HG02623 (cell line): ENCODE measurements around the gene ABHD15.

Experiments used
- ATAC-seq: cut with Tn5 transposase; IDR thresholded peaks from one replicate; pipeline ENCODE4 v1.9.1; 2021; ENCODE audit warnings: moderate library complexity; ENCODE audit not compliant: unreplicated experiment

ABHD15 gene

DNA sequence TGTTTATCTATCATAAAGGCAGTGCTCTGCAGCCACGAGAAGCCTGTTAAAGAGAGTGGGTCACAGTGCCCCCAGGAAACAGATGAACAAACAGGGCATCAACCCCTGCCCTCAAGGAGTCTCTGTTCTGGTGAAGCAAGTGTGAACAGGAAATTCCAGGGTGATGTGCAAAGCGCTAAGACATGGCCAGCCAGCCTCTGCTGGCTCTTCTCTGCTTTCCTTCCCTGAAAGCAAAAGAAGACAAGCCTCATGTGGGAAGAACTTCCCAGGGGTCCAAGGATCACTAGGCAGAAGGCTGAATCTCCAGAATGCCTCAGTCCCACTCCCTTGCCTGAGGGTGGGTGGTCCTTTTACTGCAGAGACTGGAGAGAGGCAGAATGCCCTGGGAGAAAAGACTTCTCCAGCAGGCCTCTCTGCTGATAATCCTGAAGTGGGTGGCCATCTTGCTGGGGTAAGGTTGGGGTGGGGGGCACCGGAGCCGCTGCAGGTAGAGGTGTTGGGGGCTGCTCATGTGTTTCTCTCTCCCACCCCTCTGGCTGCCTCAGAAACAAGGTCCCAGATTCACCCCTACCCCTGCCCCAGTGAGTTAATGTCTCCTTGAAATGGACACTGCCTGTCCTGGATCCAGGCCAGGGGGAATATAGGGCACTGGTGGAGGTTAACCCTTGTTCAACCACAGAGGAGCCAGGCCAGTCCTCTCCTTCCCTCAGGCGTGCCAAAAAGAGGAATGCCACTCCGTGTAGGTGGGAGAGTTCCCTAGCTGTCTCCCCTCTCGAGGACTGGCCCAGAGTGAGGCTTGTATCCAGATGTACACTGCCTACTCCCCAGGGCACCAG, 28.5 kb upstream of the ABHD15 start:
- ATAC-seq = no peak

DNA sequence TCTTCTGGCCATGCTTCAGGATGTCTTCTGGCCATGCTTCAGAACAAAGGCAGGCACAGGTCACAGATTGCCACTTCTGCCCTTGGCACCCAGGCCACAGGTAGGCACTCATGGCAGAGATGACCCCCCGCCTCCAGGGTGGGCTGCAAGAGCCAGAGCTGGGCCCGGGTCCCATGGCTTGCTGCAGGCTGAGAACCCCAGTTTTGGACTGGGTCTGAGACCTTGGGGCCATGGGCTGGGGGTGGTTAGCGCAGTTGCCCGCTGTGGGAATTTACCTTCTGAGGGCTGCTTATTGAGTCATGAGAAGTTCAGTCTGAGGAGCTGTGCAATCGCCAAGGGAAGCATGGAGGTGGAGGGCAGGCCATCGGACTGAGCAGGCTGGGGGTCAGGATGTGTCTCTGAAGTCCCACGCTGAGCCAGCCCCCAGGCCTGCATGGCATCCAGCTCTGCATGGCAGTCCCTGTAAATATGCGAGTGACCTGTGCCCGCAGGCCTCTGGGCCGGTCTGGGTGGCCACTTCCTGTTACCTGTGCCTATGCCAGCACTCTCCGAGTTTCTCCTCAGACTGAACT, 27.8 kb upstream of the ABHD15 start:
- ATAC-seq = no peak

DNA sequence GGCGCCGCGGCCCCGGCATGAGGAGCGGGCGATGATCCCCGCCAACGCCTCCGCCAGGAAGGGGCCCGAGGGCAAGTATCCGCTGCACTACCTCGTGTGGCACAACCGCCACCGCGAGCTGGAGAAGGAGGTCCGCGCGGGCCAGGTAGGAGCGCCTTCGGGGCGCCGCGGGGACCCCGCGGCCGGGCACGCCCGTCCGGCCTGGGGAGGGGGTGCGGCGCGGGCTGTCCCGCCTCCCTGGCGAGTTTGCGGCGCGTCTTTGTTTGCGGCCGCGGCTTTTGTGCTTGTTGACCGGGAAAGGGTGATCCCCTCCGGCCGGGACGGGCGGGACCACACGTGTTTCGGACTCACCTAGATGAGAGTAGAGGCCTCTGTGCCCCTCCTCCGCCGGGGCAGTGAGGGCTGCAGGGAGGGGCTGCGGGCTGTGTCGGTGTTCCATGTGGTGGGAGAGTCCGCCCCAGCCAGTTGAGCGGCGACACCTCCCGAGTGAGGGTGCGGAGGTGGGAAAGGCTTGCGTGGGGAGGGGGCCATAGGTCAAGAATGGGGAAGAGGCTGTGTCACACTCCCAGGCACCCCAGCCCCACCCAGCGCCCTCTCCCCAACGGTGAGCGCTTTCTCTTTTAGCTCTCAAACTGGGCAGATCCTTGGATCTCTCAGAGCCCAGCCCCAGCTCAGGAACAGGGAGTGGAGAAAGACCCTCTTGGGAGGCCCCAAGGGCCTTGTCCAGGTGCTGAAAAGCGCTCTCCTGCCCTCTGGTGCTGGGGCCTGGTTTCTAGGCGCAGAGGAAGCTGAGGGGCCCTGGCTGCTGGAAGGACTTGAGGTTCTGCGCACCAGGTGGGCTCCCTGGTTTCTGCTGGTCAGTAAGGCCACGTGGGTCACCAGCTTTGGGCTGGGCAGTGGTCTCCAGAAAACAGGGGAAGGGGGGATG, 27.0 kb upstream of the ABHD15 start:
- ATAC-seq = no peak

DNA sequence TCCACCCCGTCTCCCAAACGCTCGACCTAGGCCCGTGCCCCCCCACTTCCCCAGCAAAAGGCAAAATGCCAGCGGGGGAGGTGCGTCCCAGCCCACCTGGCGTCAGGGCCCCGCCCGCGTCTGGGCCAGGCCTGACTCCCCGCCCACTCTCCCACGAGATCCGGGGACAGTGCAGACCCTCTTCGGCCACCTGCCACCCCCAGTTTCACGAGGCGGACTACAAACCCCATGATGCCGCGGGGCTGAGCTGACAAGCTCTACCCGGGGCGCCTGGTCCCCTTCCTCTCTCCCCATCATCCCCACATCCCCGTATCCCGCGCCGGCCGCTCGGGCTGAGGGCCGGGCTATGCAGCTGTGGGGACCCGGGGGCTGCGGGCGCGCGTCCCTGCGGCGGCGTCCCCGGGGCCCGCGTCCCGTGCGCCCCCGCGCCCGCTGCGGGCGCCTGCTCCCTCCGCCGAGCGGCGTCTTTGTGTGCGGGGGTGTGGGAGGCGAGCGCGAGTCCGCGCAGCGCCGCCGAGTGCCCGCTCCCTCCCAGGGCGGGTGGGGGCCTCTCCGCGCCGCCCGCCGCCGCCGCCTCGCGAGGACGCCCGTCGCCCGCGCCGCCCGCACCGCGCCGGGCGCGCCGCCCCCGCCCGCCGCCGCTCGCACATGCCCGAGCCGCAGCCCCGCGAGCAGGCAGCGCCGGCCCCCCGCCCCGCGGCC, 26.2 kb upstream of the ABHD15 start, which contains the start of gene ANKRD13B:
Gene ANKRD13B (plus strand): TSS at position 283 of the 702 bp plus-strand sequence. CDS start 490 bp downstream, outside the sequence.
- ATAC-seq = no peak

DNA sequence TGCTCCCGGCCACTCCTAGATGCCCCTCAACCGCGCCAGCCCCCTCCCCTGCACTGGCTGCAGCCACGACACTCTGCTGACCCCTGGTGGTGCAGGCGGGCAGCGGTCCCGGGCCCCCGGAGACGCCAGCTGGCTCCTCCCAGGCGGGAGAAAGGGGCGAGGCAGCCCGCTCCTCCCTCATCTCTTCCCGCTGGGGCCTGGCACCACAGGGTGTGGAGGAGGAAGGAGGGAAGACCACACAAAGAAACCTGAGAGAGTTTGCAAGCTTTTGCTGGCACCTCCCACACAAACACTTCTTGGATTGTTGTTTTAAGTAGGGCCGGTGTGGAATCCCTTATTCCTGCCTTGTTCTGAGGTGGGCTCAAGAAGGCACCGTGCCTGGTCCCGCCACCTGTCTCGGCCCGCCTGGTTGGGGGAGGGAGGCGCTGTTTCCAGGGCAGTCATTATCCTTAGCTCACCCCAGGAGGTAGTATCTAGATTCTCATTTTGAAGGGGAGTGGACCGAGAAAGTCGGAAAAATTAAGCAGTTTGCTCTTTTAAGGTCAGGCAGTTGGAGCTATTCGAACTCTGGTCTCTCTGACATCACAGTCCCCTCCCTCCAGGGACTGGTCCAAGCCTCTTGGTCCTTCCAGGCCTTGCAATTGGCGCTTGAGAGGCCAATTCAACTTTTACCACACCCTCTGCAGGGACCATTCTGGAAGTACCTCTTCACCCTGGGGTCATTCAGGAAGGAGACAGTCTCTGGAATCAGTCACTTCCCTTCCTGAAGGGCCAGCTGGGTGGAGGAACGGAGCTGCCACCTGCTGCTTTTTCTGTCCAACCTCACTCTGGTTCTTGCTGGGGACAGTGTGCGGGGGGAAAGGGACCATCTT, 25.1 kb upstream of the ABHD15 start:
- no peak for ATAC-seq

DNA sequence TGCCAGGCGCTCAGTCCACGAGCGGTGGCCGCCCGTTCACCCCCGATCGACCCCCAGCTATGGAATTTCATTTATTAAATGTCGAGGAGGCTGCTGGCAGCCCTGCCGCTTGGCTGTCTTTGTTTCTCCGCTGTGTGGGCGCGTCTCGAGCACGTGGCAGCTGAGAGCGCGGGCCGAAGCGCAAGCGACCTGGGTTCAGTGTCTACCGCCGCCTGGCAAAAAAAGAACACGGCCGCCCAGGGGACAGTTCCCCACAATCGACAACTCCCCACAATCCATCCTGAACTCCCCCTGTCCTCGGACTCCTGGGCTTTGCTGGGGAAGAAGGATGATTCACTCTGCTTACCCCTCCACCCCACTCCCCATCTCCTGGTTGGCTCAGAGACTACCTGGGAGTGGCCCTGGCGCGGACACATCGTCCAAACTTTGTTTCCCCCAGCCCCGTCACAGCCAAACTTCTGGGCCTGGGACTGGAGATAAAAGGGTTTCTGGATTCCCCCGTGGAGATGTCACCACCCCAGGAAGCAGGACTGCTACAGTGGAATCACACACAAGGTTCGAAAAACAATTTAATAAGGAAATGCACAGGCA, 24.4 kb upstream of the ABHD15 start:
- ATAC-seq = no peak

DNA sequence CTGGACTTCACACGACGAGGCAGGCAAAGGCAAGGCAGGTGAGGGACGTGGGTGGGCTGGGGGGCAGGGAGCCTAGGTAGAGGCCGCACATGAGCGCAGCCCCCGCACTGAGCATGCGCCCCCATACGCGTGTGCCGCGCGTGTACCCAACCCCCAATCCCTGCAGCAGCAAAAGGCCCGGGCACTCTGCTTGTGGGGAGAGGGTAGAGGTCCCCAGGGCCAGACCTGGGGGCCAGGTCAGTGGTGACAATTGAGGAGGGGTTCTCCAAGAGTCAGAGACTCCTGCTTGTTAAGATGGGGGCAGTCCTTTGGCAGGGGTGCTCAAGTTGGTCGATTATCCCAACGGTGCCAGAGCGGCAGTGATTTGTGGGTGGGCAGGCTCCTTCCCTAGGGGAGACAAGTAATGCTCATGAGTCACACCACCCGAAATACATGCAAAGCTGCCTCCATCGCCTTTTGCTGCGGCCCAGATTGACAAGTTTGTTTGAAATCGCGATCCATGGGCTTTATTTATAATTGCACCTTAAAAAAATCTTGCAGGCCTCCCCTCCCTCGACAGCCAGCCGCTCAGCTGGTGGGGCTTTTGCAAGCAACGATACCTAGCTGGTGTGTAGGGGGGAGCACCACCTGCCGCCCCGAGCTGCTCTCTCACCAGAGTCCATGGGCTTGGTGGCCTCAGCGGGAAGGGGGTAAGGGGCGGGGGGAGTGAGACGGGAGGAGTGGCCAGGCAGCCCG, 23.7 kb upstream of the ABHD15 start:
- no peak for ATAC-seq

DNA sequence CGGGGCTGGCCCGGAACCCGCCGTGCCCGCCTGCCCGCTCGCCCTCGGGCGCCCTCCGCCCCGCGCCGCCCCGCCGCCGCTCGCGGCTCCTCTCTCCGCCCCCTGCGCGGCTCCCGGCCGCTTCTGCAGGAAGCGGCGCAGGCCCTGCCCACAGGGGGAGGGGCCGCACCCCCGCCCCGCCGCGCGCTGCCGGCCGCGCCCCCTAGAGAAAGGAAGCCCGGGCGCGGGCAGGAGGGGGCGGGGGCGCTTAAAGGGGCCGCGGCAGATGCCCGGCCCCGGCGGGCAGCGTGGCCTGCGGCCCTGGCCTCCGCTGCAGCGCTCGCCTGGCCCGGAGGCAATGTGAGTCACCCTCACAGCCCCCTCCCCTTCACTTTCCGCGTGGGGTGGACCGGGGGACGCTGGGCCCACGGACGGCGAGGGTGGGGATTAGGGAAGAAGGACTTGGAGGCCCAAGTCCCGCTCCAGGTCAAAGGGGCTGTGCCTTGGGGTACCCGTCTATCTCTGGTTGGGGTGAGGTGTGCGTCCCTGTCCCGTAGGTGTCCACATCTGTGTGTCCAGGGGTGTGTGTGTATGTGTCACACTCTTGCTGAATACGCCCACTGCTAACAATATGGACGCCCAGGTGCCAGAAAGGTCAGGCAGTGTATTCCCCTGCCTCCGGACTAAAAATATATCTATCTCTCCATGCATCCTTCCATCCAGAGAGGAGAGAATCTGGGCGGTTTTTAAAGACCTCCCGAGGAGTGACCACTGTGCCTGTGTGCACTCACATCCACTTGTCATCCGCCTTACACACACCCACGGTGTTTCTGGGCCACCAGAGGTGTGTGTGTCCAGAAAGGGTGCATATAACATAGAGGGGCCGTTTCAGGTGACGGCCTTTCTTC, 22.9 kb upstream of the ABHD15 start, which contains the start of gene GIT1:
Gene GIT1 (minus strand): TSS at position 125 of the 887 bp plus-strand sequence. CDS start 270 bp downstream, outside the sequence.
- peak; percentile 64 for ATAC-seq

DNA sequence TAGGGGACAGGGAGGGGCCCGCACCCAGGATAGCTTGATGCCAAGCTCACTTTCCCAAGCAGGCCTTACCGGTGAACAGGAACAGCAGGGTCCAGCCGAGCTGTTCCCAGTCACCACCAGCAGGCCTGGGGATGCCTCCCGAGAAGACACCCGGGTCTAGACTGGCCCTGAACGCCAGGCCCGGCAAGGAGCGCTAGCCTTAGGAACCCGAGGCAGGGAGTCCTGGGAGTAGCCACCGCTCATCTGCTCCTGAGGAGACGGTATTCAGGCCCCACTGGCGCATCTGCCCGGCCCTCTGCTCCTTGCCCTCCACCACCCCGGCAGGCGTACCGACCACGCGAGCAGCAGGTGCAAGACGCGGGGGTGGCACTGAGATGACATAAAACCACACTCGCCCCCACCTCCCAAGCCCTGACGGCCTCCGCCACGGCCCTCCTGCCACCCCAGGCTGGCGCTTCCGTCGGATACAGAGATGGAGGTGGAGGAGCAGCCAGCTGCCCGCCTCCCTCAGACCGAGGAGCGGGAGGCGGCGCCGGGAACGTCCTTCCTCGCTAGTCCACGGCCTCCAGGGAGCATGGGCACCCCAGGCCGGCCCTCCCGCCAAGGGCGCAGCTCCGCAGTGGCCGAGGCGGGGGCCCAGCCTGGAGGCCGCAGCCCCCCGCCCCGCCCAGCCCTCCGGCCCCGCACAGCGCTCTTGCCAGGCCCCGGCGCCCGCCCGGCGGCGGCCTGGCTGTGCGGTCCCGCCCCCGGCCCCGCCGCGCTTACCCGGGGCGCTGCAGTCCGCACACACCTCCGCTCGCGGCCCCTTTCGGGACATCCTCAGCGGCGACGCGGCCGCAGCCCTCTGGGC, 21.9 kb upstream of the ABHD15 start:
- ATAC-seq = peak; percentile 15

DNA sequence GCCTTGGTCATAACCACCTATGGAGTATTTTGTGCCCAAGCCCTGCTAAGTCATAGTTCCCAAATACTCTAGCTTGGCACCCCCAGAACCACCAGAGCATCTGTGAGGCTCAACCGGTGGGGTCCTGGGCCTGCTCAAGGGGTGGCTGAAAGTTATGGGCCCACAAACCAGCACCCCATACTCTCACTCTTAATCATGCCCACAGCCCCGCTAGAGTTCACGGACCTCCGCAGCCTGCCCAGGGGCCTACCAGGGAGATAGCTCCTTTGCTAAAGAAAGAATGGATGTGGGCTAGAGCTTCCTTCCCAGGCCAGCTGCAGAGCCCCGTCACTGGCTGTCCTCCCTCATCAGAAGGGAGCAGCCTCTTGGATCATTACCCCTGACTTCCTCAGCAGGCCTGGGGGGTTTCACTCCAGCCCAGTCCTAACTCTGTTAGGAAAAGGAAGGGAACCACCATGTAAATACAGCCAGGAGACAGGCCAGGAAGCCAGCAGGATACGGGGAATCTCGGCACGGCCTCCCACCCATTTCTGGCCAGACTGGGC, 21.3 kb upstream of the ABHD15 start:
- ATAC-seq = no peak

DNA sequence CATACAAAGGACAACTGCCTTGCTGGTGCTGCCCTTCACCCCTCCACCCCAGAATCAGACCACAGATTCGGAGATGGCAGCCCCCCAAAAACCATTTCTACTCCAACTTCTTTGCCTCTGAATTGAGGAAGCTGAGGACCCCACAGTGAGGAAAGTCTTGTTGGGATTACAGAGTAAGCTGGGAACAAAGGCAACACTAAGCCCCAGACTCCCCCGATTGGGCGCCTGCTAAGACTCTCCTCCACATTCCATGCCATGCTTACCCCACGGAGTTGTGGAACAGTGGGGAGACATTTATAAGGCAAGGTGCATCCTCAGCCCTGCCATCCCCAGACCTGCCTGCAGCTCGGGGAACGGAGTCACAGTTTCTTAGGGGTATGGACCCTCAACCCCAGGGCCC, 20.8 kb upstream of the ABHD15 start:
- ATAC-seq = no peak

DNA sequence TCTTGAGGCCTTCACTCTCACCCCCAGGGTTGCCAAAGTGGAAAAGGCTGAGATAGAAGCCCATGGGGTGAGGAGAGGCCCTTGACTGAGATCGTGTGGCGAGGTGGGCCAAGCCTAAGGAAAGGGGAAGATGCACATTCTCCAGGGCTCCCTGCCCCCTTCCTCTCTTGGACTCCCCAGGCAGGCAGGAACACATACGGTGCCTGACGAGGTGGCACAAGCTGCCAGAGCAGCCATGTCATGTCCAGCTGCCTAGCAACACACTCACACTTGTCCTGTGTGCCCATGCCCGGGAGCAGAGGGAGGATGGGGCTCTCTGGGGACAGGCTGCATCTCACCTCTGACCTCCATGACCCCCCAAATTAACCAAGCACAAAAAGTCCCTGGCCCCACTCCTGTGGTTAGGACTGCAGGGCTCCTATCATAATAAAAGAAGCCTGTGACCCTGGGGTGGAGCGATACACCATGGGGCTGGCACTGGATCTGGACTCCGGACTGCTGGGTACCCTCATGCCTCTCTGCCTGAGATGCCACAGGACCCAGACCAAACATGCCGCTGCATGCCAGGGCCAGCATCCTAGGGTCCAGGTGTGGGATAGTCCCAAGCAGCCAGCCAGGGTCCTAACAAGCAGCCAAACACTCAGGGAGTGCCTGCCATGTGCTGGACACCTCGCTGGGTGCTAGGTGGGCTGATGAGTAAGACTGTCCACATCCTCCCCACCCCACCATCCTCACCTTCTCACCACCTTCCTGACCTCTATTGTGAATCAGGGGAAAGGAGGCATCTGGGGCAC, 20.0 kb upstream of the ABHD15 start:
- ATAC-seq = no peak

DNA sequence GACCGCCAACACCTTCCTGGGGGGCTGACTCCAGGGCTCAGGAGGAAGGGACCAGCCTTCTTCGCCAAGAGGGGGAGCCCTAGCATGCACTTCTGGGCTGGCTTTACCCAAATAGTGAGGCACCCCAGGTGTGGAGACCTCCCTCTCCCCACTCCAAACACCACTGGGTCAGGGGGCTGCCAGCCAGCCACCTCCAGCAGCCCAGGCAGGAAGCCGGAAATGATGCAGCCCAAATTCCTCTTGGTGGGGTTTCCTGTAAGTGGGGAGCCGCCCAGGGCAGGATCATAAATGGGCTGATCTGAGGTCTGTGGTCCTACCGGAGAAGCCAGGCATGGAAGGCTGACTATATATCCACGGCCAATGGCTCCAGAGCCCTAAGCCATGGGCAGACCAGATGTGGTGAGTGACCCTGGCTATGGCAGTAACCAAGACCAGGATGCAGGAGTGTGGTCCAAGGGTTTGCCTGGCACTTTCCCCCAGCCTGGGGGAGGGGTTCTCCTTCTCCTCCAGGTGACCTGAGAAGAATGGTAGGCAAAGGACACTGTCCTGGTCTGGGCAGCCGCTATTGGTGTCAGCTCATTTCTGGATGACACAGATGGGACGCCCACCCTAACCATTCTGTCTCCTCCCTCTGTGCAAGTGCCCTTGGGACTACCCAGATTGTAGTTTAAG, 18.4 kb upstream of the ABHD15 start:
- no peak for ATAC-seq

DNA sequence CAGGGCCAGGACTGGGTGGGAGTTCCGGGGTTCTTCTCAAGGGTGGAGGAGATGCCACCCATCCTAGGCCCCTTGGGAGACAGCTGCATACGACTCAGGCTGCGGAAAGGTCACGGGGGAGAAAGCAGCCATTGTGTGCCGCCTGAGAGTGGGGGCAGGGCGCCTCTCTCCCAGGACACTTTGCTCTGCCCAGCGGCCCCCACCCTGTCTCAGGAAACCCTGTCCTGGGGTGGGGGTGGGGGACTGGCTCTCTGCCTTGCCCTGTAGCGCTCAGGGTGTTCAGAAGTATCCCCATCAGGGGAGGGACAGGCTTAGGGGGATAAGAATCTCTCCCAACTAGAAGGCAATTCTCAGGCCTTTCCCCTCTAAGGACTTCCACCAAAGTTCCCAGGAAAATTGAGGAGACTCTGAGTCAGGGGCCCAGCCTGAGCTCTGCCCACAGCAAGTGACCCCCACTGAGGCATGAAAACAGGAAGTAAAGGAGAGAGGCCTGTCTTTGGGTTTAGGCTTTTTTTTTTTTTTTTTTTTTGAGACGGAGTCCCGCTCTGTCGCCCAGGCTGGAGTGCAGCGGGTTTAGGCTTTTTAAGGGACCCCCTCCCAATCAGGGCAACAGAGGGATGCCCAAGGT, 17.7 kb upstream of the ABHD15 start:
- no peak for ATAC-seq
